HepG2 (cell line): ENCODE results near the gene FASTK. TPM values are rescaled to one million over a fixed set of nuclear protein-coding genes. Genes with fewer than 3 reads are reported as not detected.

Experiments
- AKAP8 ChIP-seq: sonication (generic); formaldehyde crosslinking; IDR thresholded peaks from 2 replicates; pipeline ENCODE4 v1.5.1; 2020; ENCODE audit warnings: mild to moderate bottlenecking, missing genetic modification reagents
- CEBPG ChIP-seq: IDR thresholded peaks from 2 replicates; pipeline ENCODE4 v1.6.1; 2016
- ERF ChIP-seq: IDR thresholded peaks from 2 replicates; pipeline ENCODE4 v1.6.1; 2018; ENCODE audit warnings: missing biosample characterization, missing genetic modification reagents
- GATAD2A ChIP-seq: IDR thresholded peaks from 2 replicates; pipeline ENCODE4 v1.6.1; 2016
- MED1 ChIP-seq: sonication (generic); formaldehyde crosslinking; IDR thresholded peaks from 2 replicates; pipeline ENCODE4 v1.4.0; 2020; ENCODE audit warnings: missing genetic modification reagents
- MYC ChIP-seq: sonication (generic); formaldehyde crosslinking; IDR thresholded peaks from 2 replicates; pipeline ENCODE4 v1.9.0; 2021; ENCODE audit warnings: missing genetic modification reagents, borderline replicate concordance
- SETDB1 ChIP-seq: sonication (generic); formaldehyde crosslinking; IDR thresholded peaks from 2 replicates; pipeline ENCODE4 v1.5.1; 2020; ENCODE audit warnings: missing genetic modification reagents, mild to moderate bottlenecking, borderline replicate concordance
- YY1 ChIP-seq: IDR thresholded peaks from 2 replicates; pipeline ENCODE4 v1.6.1; 2011; ENCODE audit warnings: low read length, low read depth, moderate library complexity, mild to moderate bottlenecking; ENCODE audit not compliant: insufficient read depth, insufficient replicate concordance
- ZBTB38 ChIP-seq: sonication (generic); formaldehyde crosslinking; IDR thresholded peaks from 2 replicates; pipeline ENCODE4 v1.5.1; 2020; ENCODE audit warnings: mild to moderate bottlenecking, missing genetic modification reagents
- ZNF205 ChIP-seq: IDR thresholded peaks from 2 replicates; pipeline ENCODE4 v1.6.1; 2018; ENCODE audit warnings: missing biosample characterization, missing genetic modification reagents
- ZNF260 ChIP-seq: sonication (generic); formaldehyde crosslinking; IDR thresholded peaks from 2 replicates; pipeline ENCODE4 v1.4.0; 2020; ENCODE audit warnings: missing genetic modification reagents, low read depth, mild to moderate bottlenecking, borderline replicate concordance
- polyA plus RNA-seq, 8 experiments: library from polyadenylated mRNA; depleted of rRNA in 3 of 8; stranded (reverse) in 7 of 8; unstranded in 1 of 8; fragments of >200 nt; fragmentation: Illumina TruSeq in 4 of 8; extraction: Trizol in 4 of 8; gene quantifications; 2 replicates each; pipeline versions ENCODE4 v1.2.1 to v1.2.3, GENCODE V29; 2011 to 2016; ENCODE audit warnings: low read depth in 4 of 8, missing spikeins in 1 of 8, mixed read lengths in 1 of 8; ENCODE audit not compliant: insufficient read depth in 1 of 8
- total RNA-seq, 5 experiments: library from RNA; depleted of rRNA; stranded (reverse); fragments of >200 nt; fragmentation: Illumina TruSeq; extraction: Trizol; gene quantifications; 2 replicates each; pipeline ENCODE4 v1.2.3, GENCODE V29; 2016; ENCODE audit warnings: low read depth in 1 of 5
- TF ChIP-seq, protein P1 (sequence below): sonication (generic); formaldehyde crosslinking; IDR thresholded peaks from 2 replicates; pipeline ENCODE4 v1.5.0; 2020; ENCODE audit warnings: missing genetic modification reagents
- TF ChIP-seq, protein P2 (sequence below): sonication (generic); formaldehyde crosslinking; IDR thresholded peaks from 2 replicates; pipeline ENCODE4 v1.4.0; 2020; ENCODE audit warnings: missing genetic modification reagents
- TF ChIP-seq, protein P3 (sequence below): sonication (generic); formaldehyde crosslinking; conservative IDR thresholded peaks from 2 replicates; pipeline ENCODE4 v1.8.0; 2022; ENCODE audit warnings: mild to moderate bottlenecking, moderate library complexity, missing genetic modification reagents
- TF ChIP-seq, protein P4 (sequence below): sonication (generic); formaldehyde crosslinking; IDR thresholded peaks from 2 replicates; pipeline ENCODE4 v1.4.0; 2020; ENCODE audit warnings: missing genetic modification reagents, mild to moderate bottlenecking, borderline replicate concordance
- TF ChIP-seq, protein P5 (sequence below): sonication (generic); formaldehyde crosslinking; IDR thresholded peaks from 2 replicates; pipeline ENCODE4 v1.4.0; 2020; ENCODE audit warnings: missing genetic modification reagents, borderline replicate concordance

FASTK gene
- total and polyA plus RNA-seq, 2 of the 13 experiments (the other 11 are each of a cell fraction or from before 2014, with no cell fraction given): 52.9 to 55.7 TPM

DNA sequence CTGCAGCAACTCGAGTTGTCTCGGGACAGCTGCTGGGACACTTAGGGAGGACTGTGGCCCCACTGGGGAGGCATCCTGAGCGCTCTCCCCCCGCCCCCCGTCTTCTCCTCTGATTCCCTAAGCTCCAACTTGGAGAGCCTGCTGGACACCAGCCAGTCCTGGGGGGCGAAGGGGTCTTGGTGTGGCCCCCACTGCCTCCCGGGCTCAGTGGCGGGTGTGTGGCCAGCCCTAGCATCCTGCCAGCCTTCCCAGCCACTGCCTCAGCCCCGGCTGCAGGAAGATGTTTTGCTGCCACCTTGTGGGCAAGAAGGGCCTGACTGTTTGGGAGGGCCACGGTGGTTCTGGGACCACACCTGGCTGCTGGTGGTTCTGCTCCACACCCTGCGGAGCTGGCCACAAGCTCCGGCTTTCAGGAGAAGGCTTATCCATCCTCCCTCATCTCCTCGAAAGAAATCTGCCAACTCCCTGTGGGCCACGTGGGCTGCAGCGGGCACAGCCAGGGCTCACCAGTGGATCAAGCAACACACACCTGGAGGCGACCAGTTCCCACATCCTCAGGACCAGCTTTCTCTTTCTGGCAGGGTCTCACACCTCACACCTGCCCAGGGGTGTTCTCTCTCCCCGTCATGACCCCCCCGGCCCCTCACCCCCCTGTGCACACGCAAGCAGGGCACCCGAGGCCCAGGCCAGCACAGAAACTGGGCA lies 30.5 kb upstream of the FASTK start (continued):
- TF ChIP-seq, protein P1, sequence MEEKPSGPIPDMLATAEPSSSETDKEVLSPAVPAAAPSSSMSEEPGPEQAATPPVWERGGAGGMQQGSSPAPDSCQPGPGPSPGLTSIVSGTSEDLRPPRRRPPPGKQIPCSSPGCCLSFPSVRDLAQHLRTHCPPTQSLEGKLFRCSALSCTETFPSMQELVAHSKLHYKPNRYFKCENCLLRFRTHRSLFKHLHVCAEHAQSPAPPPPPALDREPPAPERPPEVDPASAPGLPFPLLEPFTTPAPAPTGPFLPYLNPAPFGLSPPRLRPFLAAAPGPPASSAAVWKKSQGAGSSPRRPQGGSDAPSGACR (CRISPR knock-in tag): no peak
- no peak for TF ChIP-seq CEBPG (CRISPR knock-in tag)
- TF ChIP-seq ZNF260 (CRISPR knock-in tag): no peak
- no peak for TF ChIP-seq ZBTB38
- peak; percentile 36; the same call in 1 of the 2 replicates for TF ChIP-seq MYC
- TF ChIP-seq, protein P2, sequence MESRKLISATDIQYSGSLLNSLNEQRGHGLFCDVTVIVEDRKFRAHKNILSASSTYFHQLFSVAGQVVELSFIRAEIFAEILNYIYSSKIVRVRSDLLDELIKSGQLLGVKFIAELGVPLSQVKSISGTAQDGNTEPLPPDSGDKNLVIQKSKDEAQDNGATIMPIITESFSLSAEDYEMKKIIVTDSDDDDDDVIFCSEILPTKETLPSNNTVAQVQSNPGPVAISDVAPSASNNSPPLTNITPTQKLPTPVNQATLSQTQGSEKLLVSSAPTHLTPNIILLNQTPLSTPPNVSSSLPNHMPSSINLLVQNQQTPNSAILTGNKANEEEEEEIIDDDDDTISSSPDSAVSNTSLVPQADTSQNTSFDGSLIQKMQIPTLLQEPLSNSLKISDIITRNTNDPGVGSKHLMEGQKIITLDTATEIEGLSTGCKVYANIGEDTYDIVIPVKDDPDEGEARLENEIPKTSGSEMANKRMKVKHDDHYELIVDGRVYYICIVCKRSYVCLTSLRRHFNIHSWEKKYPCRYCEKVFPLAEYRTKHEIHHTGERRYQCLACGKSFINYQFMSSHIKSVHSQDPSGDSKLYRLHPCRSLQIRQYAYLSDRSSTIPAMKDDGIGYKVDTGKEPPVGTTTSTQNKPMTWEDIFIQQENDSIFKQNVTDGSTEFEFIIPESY (CRISPR knock-in tag): peak; percentile 80
- TF ChIP-seq, protein P3, sequence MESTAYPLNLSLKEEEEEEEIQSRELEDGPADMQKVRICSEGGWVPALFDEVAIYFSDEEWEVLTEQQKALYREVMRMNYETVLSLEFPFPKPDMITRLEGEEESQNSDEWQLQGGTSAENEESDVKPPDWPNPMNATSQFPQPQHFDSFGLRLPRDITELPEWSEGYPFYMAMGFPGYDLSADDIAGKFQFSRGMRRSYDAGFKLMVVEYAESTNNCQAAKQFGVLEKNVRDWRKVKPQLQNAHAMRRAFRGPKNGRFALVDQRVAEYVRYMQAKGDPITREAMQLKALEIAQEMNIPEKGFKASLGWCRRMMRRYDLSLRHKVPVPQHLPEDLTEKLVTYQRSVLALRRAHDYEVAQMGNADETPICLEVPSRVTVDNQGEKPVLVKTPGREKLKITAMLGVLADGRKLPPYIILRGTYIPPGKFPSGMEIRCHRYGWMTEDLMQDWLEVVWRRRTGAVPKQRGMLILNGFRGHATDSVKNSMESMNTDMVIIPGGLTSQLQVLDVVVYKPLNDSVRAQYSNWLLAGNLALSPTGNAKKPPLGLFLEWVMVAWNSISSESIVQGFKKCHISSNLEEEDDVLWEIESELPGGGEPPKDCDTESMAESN (CRISPR knock-in tag): 0 out of 2 replicates have a peak, but pooled peaks have one; percentile 21
- no peak for TF ChIP-seq AKAP8 (CRISPR knock-in tag)
- TF ChIP-seq MED1 (CRISPR knock-in tag): 0 out of 2 replicates have a peak, but pooled peaks have one; percentile 19
- TF ChIP-seq ZNF205 (CRISPR knock-in tag): no peak
- 0 out of 2 replicates have a peak, but pooled peaks have one; percentile 29 for TF ChIP-seq GATAD2A (CRISPR knock-in tag)
- TF ChIP-seq, protein P4, sequence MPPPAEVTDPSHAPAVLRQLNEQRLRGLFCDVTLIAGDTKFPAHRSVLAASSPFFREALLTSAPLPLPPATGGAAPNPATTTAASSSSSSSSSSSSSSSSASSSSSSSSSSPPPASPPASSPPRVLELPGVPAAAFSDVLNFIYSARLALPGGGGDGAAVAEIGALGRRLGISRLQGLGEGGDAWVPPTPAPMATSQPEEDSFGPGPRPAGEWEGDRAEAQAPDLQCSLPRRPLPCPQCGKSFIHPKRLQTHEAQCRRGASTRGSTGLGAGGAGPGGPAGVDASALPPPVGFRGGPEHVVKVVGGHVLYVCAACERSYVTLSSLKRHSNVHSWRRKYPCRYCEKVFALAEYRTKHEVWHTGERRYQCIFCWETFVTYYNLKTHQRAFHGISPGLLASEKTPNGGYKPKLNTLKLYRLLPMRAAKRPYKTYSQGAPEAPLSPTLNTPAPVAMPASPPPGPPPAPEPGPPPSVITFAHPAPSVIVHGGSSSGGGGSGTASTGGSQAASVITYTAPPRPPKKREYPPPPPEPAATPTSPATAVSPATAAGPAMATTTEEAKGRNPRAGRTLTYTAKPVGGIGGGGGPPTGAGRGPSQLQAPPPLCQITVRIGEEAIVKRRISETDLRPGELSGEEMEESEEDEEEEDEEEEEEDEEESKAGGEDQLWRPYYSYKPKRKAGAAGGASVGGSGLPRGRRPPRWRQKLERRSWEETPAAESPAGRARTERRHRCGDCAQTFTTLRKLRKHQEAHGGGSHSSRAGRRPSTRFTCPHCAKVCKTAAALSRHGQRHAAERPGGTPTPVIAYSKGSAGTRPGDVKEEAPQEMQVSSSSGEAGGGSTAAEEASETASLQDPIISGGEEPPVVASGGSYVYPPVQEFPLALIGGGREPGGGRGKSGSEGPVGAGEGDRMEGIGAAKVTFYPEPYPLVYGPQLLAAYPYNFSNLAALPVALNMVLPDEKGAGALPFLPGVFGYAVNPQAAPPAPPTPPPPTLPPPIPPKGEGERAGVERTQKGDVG (CRISPR knock-in tag): no peak
- TF ChIP-seq, protein P5, sequence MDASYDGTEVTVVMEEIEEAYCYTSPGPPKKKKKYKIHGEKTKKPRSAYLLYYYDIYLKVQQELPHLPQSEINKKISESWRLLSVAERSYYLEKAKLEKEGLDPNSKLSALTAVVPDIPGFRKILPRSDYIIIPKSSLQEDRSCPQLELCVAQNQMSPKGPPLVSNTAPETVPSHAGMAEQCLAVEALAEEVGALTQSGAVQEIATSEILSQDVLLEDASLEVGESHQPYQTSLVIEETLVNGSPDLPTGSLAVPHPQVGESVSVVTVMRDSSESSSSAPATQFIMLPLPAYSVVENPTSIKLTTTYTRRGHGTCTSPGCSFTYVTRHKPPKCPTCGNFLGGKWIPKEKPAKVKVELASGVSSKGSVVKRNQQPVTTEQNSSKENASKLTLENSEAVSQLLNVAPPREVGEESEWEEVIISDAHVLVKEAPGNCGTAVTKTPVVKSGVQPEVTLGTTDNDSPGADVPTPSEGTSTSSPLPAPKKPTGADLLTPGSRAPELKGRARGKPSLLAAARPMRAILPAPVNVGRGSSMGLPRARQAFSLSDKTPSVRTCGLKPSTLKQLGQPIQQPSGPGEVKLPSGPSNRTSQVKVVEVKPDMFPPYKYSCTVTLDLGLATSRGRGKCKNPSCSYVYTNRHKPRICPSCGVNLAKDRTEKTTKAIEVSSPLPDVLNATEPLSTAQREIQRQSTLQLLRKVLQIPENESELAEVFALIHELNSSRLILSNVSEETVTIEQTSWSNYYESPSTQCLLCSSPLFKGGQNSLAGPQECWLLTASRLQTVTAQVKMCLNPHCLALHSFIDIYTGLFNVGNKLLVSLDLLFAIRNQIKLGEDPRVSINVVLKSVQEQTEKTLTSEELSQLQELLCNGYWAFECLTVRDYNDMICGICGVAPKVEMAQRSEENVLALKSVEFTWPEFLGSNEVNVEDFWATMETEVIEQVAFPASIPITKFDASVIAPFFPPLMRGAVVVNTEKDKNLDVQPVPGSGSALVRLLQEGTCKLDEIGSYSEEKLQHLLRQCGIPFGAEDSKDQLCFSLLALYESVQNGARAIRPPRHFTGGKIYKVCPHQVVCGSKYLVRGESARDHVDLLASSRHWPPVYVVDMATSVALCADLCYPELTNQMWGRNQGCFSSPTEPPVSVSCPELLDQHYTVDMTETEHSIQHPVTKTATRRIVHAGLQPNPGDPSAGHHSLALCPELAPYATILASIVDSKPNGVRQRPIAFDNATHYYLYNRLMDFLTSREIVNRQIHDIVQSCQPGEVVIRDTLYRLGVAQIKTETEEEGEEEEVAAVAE (CRISPR knock-in tag): no peak
- no peak for TF ChIP-seq YY1
- TF ChIP-seq ERF (CRISPR knock-in tag): 0 out of 2 replicates have a peak, but pooled peaks have one; percentile 48
- no peak for TF ChIP-seq SETDB1 (CRISPR knock-in tag)
